Bronchial epithelial cell (primary cell): ENCODE data around the gene CRTAP. TPM values are rescaled to one million over a fixed set of nuclear protein-coding genes. Genes with fewer than 3 reads are reported as not detected.
A peak's percentile ranks its signal among the peaks of the same experiment; 100 is the strongest.
"Not testable (repeated sequence)": the region's sequence is repeated elsewhere in the genome, so short reads cannot be mapped to it uniquely, and the experiment has no call there.

Experiments
- DNase-seq: peaks from one replicate; pipeline ENCODE4 v3.0.0-alpha.2; 2010; ENCODE audit warnings: low read depth
- FAIRE-seq: peaks from 2 replicates; lab custom pipeline; 2011; peaks lifted over from hg19 to GRCh38; lab: Jason Lieb, UNC
- H3K27me3 ChIP-seq: 2 replicates; pipeline ENCODE4 v1.5.1; 2011; ENCODE audit warnings: low read length; ENCODE audit not compliant: control insufficient read depth, insufficient read depth
- H3K36me3 ChIP-seq: 2 replicates; pipeline ENCODE4 v1.5.1; 2011; ENCODE audit warnings: low read length; ENCODE audit not compliant: control insufficient read depth, insufficient read depth
- H3K4me3 ChIP-seq: 2 replicates; pipeline ENCODE4 v1.5.1; 2011; ENCODE audit warnings: mild to moderate bottlenecking, low read depth, low read length, control low read depth
- CTCF ChIP-seq: IDR thresholded peaks from 2 replicates; pipeline ENCODE4 v1.5.1; 2011; ENCODE audit warnings: mild to moderate bottlenecking, moderate library complexity, low read length, control low read depth, inconsistent platforms; ENCODE audit not compliant: insufficient read depth, severe bottlenecking
- total RNA-seq: library from RNA; depleted of rRNA; stranded (reverse); fragments of >200 nt; gene quantifications from 2 replicates; pipeline ENCODE4 v1.2.1, GENCODE V29; 2014

CRTAP gene
- total RNA-seq, 1 donor from 2014 or later = 155 TPM

GRCh38 chr3:33153782-33154181 is 40.0 kb downstream of the CRTAP start:
- no peak for FAIRE-seq
- Histone ChIP-seq H3K4me3 (no peak overlapping the region), H3K36me3 (no peaks in the 10 kb centered on the region), H3K27me3 (no peaks in the 10 kb centered on the region)
- DNase-seq = no peak
- TF ChIP-seq CTCF = no peak

GRCh38 chr3:33155301-33155700 is 41.5 kb downstream of the CRTAP start:
- DNase-seq (no peak), FAIRE-seq (no peak)
- no peaks in the 10 kb centered on the region for H3K36me3 ChIP-seq
- H3K27me3 ChIP-seq = no peaks in the 10 kb centered on the region
- no peak for TF ChIP-seq CTCF
- H3K4me3 ChIP-seq = no peak overlapping the region

GRCh38 chr3:33159234-33159633 is 45.4 kb downstream of the CRTAP start:
- FAIRE-seq (no peak), DNase-seq (no peak)
- H3K36me3 ChIP-seq = no peaks in the 10 kb centered on the region
- no peaks in the 10 kb centered on the region for H3K27me3 ChIP-seq
- TF ChIP-seq CTCF = no peak
- H3K4me3 ChIP-seq = no peak overlapping the region

- Histone ChIP-seq H3K4me3 (no peak overlapping the region), H3K36me3 (no peaks in the 10 kb centered on the region), H3K27me3 (no peaks in the 10 kb centered on the region)
- TF ChIP-seq CTCF = no peak
- DNase-seq = peak; percentile 34
- no peak for FAIRE-seq
These were observed 46.2 kb downstream of the CRTAP start for GRCh38 chr3:33159981-33160380.

GRCh38 chr3:33162621-33163020 is 48.8 kb downstream of the CRTAP start:
- not testable (repeated sequence) for DNase-seq, H3K4me3 ChIP-seq, H3K27me3 ChIP-seq, H3K36me3 ChIP-seq, FAIRE-seq

- Histone ChIP-seq H3K27me3 (no peaks in the 10 kb centered on the region), H3K4me3 (no peak overlapping the region), H3K36me3 (no peaks in the 10 kb centered on the region)
- FAIRE-seq = no peak
- DNase-seq = no peak
- TF ChIP-seq CTCF = no peak
These were observed 51.6 kb downstream of the CRTAP start for GRCh38 chr3:33165372-33165771.
